GM12801 (cell line): ENCODE data around the gene MCOLN2.

ENCODE experiments used
- TF ChIP-seq, protein P1 (sequence below): IDR thresholded peaks from one replicate; pipeline ENCODE4 v1.5.1; 2011; ENCODE audit warnings: control low read depth; ENCODE audit not compliant: insufficient read length; ENCODE audit errors: extremely low read depth

Gene MCOLN2

DNA sequence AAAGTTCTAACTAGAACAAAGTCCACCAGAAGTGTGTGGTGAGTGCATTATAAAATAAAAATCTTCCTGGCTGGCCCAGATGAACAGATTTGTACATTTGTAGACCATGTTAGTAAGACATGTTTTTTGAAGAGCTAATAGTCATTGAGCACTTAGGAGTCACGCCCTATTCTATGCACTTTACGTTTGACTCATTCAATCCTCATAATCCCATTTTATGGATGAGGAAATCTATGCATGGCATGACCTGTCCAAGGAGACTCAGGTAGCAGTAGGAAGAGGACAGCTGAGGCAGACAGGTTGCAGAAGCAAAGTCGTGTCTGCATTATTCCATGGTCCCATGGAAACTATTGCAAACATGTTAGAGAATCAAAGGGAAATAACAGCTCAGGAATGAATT is 73.6 kb downstream of the MCOLN2 start:
- TF ChIP-seq, protein P1, sequence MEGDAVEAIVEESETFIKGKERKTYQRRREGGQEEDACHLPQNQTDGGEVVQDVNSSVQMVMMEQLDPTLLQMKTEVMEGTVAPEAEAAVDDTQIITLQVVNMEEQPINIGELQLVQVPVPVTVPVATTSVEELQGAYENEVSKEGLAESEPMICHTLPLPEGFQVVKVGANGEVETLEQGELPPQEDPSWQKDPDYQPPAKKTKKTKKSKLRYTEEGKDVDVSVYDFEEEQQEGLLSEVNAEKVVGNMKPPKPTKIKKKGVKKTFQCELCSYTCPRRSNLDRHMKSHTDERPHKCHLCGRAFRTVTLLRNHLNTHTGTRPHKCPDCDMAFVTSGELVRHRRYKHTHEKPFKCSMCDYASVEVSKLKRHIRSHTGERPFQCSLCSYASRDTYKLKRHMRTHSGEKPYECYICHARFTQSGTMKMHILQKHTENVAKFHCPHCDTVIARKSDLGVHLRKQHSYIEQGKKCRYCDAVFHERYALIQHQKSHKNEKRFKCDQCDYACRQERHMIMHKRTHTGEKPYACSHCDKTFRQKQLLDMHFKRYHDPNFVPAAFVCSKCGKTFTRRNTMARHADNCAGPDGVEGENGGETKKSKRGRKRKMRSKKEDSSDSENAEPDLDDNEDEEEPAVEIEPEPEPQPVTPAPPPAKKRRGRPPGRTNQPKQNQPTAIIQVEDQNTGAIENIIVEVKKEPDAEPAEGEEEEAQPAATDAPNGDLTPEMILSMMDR, result no peak

DNA sequence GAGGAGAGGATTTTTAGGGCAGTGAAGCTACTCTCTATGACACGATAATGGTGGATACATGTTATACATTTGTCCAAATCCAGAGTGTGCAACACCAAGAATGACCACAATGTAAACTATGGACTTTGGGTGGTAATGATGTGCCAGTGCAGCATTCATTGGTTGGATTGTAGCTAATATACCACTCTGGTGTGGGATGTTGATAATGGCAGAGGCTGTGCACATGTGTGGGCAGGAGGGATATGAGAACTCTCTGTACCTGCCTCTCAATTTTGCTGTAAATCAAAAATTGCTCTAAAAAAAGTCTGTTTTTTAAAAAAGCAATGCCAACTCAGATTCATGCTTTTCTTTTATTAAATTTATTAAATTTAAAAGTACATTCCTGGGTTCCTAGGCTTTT is 76.8 kb downstream of the MCOLN2 start:
- TF ChIP-seq, protein P1, result no peak

DNA sequence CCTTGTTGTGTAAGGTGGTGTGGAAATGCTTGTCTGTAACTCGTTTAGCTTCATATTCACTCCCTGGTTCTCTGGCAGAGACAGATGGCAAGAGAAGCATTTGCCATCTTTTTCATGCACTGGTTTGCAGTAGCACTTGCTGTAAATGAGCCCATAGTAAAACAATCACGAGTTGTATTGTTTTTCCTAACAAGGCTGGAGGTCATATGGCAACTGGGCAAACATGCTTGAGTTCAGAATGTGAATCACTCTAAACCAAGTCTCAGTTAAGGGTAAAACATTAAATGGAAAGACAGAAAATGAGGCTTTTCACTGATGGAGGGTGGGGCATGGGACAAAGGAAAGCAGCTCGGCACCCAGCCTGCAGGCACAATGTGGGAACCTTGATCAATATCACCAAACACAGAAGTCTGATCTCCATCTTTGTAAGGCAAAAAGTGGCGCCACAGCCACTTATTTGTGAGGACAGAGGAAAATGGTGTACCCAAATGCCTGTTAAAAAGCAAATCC is 77.4 kb downstream of the MCOLN2 start:
- TF ChIP-seq, protein P1, result no peak

DNA sequence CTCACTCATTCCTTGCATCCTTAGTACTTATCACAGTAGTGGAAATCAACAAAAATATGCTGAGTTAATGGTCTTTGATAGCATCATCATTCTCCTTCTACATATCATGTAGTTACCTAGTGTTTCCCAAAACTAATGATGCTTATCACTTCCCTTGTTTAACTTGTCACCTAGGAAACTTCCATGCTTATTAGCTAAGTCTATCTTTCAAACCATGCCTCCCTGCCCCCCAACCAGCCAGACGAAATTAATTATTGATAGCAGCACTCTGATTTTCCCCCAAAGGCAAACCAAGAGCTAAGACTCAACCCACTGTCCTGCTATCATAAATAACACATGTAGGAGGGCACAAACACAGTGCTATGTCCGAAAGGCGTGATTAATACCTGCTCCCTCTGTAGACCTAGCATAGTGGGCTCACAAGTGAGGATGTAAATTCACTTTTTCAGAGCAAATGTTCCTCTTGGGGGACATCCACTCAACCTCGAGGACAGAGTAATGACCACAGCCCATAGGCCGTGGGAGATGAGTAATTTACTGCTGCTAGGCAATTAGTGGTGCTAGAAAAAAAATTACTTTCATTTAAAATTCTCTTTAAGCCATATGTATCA is 78.1 kb downstream of the MCOLN2 start:
- TF ChIP-seq, protein P1, result no peak

DNA sequence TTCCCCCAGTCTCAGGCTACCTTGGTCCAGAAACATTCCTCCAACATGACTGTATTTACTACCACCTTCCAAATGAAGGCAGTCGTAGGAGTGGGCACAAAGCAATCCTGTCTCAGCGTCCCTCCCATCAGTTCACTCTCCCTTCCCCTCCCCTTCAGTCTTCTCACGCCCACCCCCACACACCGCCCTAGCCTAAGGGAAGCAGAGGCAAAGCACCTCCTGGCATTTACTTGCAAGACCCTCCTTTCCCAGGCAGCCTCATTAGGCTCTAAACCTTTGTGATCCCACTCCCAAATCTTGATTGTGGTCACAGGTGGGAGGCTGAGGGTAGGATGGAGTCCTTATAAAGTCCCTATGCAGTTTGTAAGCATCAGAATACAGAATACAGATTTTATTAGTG is 80.0 kb downstream of the MCOLN2 start:
- TF ChIP-seq, protein P1, result no peak

DNA sequence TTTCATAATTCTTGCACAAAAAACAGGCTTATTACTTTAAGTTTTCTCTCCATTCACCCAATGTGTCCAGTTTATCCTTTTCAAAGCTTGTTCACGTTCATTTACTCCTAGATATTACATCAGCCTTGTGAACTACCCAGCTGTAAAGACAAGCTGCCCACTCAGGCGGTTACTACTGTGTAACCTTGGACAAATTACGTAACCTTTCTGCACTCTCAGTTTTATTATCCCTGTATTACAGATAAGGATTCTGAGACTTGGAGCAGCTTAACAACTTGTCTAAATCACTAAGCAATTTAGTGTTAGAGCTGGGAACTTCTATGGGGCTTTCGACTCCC is 83.4 kb downstream of the MCOLN2 start:
- TF ChIP-seq, protein P1, result no peak

DNA sequence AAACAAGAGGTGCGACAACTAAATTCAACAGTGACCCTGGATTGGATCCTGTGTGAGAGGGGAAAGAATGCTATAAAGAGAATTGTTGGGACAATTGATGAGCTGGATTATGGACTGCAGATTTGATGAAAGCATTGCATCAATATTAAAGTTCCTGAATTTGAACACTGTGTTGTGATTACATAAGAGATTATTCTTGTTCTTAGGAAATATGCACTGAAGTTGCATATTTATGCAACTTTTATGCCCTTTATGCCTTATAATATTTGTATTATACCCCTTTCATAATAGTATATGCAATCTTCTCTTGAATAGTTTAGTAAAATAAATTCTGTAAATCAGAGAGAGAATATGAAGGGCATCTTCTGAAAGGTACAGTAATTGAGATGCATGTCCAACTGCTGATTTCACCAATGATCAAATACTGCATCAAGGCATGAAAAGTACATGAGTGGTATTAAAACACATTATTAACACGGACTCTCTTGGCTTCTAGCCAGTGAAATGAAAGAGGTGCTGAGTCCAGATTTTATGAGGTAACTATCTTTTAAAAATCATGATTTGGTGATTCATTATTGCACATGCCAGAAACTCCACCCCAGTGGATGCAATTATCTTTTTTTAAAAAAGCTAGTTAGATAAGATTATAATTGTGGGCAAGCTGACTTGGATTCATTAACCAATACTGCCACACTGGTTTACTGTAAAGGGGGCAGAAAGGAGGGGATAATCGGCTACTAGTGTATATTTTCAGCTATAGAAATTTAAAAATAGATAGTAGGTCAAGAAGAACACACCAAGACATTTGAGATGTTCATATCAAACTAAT is 84.0 kb downstream of the MCOLN2 start:
- TF ChIP-seq, protein P1, result no peak
